Heart right ventricle (tissue), 16 donors: Measurements from ENCODE around the gene NEU3. TPM values are rescaled to one million over a fixed set of nuclear protein-coding genes. Genes with fewer than 3 reads are reported as not detected.

Experiments
- ATAC-seq, 8 donors: fragments of 200-7000 bp; cut with Tn5 transposase; one replicate each; pipeline ENCODE4 v1.9.1; 2020; ENCODE audit warnings: mild to moderate bottlenecking in 8 of 8, moderate library complexity in 8 of 8, moderate number of reproducible peaks in 1 of 8
- DNase-seq, 2 donors: peaks; one replicate each; pipeline ENCODE4 v3.0.0-alpha.2; 2020
- H3K27ac ChIP-seq, 10 donors: fragments of 200-600 bp; sonication (generic) in 2 of 10; one replicate each; pipeline versions ENCODE4 v1.5.0 to v1.8.0; 2020 to 2022; ENCODE audit warnings: mild to moderate bottlenecking in 3 of 10
- H3K27me3 ChIP-seq, 7 donors: fragments of 200-600 bp; one replicate each; pipeline ENCODE4 v1.8.0; 2021 to 2022; ENCODE audit warnings: mild to moderate bottlenecking in 2 of 7
- H3K36me3 ChIP-seq, 9 donors: fragments of 200-600 bp; sonication (generic) in 1 of 9; one replicate each; pipeline versions ENCODE4 v1.5.0 to v1.8.0; 2020 to 2022; ENCODE audit warnings: mild to moderate bottlenecking in 2 of 9
- H3K4me1 ChIP-seq, 9 donors: fragments of 200-600 bp; sonication (generic) in 1 of 9; one replicate each; pipeline versions ENCODE4 v1.5.0 to v1.8.0; 2020 to 2022; ENCODE audit warnings: mild to moderate bottlenecking in 4 of 9
- H3K4me3 ChIP-seq, 10 donors: fragments of 200-600 bp; sonication (generic) in 2 of 10; one replicate each; pipeline versions ENCODE4 v1.5.0 to v1.8.0; 2020 to 2022; ENCODE audit warnings: mild to moderate bottlenecking in 7 of 10, moderate library complexity in 2 of 10
- H3K9me3 ChIP-seq, 11 donors: fragments of 200-600 bp in 10 of 11; sonication (generic) in 2 of 11; one replicate each; pipeline versions ENCODE4 v1.5.0 to v1.8.0; 2013 to 2022; ENCODE audit warnings: mild to moderate bottlenecking in 2 of 11, control low read depth in 1 of 11, moderate library complexity in 1 of 11
- CTCF ChIP-seq, 9 donors: fragments of 200-600 bp; sonication (generic) in 2 of 9; IDR thresholded peaks; one replicate each; pipeline versions ENCODE4 v1.5.0 to v1.8.0; 2021 to 2022; ENCODE audit warnings: antibody characterized with exemption in 9 of 9, mild to moderate bottlenecking in 5 of 9, moderate library complexity in 1 of 9
- WGBS, 2 donors: extraction: QIAGEN DNeasy Blood & Tissue Kit; methylation state at CpG; one replicate each; pipeline ENCODE4 v1.1.7; 2013; ENCODE audit warnings: inconsistent platforms in 1 of 2; 5-methylcytosine and 5-hydroxymethylcytosine counted together
- intact Hi-C, 10 donors: fragments of 100-400 bp; cut with DNase I; formaldehyde crosslinking; loops; one replicate each; pipeline versions ENCODE4 v1.11.1 to v1.14.2; 2022
- polyA plus RNA-seq, 2 donors: library from polyadenylated mRNA; stranded (reverse); fragments of 200-250 nt; gene quantifications; one replicate each; pipeline ENCODE4 v1.2.3, GENCODE V29; 2013
- total RNA-seq, 10 donors: library from RNA; stranded (reverse); fragmentation: NEBNext Ultra II Directional in 3 of 10; extraction: Animal tissue kit (Norgen Biotek cat#: 25700) in 3 of 10; gene quantifications; one replicate each; pipeline versions ENCODE4 v1.2.1 to v1.2.4, GENCODE V29; 2021 to 2023
- donor health status: Arrhythmogenic right ventricular cardiomyopathy.
- donor health status: ischemic (EF 13 %, LVEDD 7.1; RV severe dilation, severe dysfunction).
- donor health status: healthy with polysubstance abuse.
- donor health status: DM: no; HTN: yes; CAD: no.
- donor health status: DM: no; HTN: no; CAD: no.
- donor health status: ischemic (EF 25% LVEDD 6.9; RV normal size, moderate dysfunction).
- donor health status: ischemic (EF 25% LVEDD 5.7; RV mildly dilated, moderate dysfunction).
- donor health status: healthy.
- donor health status: DM: yes; HTN: yes; CAD: no.
- donor health status: Ischemic cardiomyopathy.
- donor health status: ischemic (EF 35%, LVEDD 5.7; RV mildly dilated, moderate dysfunction).
- donor health status: nonischemic (EF 11% LVEDD 7.7; RV severe dilation, severe dysfunction).
- donor health status: DM: yes; HTN: yes; CAD: no.
- donor health status: PGD.
- donor health status: ischemic (EF 29% LVEDD 5.4; RV normal size, mild dysfunction).
- donor health status: nonischemic (EF 23%, LVEDD 6.1; RV moderate dilation, normal function).

Gene NEU3
- total and polyA plus RNA-seq, 12 donors: 2.6 to 16.1 (median 9.2) TPM

- ATAC-seq (peak in 1 of 8 donors; percentile 10), DNase-seq (no peak)
- no peak for TF ChIP-seq CTCF (IDR thresholded peaks at IDR 0.05)
- intact Hi-C loops: loop anchor here in 6 of 10 donors (2.0 to 10.0 kb wide), 7 partner anchors 93 to 217 kb away; no protein-coding TSS in a partner anchor
- Histone ChIP-seq H3K9me3 (no peaks in the 10 kb centered on the region), H3K4me3 (no peak overlapping the region), H3K36me3 (no peaks in the 10 kb centered on the region), H3K4me1 (peaks cover 0 to 12% (median 0%) of the 10 kb centered on the region in 9 donors), H3K27me3 (no peaks in the 10 kb centered on the region), H3K27ac (no peak overlapping the region)
- WGBS, 2 donors: 43 to 62% methylated on average over 6 of the region's 6 CpGs
Observed at GRCh38 chr11:75029836-75030631, 41.3 kb downstream of the NEU3 start.

GRCh38 chr11:75031224-75031753, 42.6 kb downstream of the NEU3 start:
- Histone ChIP-seq H3K9me3 (no peaks in the 10 kb centered on the region), H3K27ac (peak overlapping the region in 1 of 10 donors; percentile 9), H3K36me3 (no peaks in the 10 kb centered on the region), H3K4me1 (peaks cover 0 to 12% (median 0%) of the 10 kb centered on the region in 9 donors), H3K27me3 (no peaks in the 10 kb centered on the region), H3K4me3 (no peak overlapping the region)
- intact Hi-C loops: loop anchor here in 4 of 10 donors (2.0 to 5.0 kb wide), 4 partner anchors 99 to 216 kb away; no protein-coding TSS in a partner anchor
- no peak for DNase-seq
- ATAC-seq: peak in 7 of 8 donors; percentile 32 to 76 (median 59)
- WGBS, 2 donors: 40 to 48% methylated on average over 4 of the region's 4 CpGs
- TF ChIP-seq CTCF (IDR thresholded peaks at IDR 0.05): no peak

GRCh38 chr11:75031771-75032549, 43.2 kb downstream of the NEU3 start:
- Histone ChIP-seq H3K27me3 (no peaks in the 10 kb centered on the region), H3K9me3 (no peaks in the 10 kb centered on the region), H3K4me1 (peaks cover 0 to 12% (median 0%) of the 10 kb centered on the region in 9 donors), H3K27ac (peak overlapping the region in 1 of 10 donors; percentile 9), H3K4me3 (no peak overlapping the region), H3K36me3 (no peaks in the 10 kb centered on the region)
- ATAC-seq (peak; percentile 63 to 82 (median 78)), DNase-seq (peak; percentile 70 to 74)
- peak; percentile 50 to 76 (median 72) for TF ChIP-seq CTCF (IDR thresholded peaks at IDR 0.05)
- intact Hi-C loops: loop anchor here (1.0 to 5.0 kb wide), 7 partner anchors 100 to 215 kb away; no protein-coding TSS in a partner anchor
- 62 to 69% methylated on average over 8 of the region's 8 CpGs for WGBS, 2 donors

- 83 to 85% methylated on average over 3 of the region's 3 CpGs for WGBS, 2 donors
- intact Hi-C loops: loop anchor here in 9 of 10 donors (1.0 to 5.0 kb wide), 7 partner anchors 100 to 215 kb away; no protein-coding TSS in a partner anchor
- no peaks in the 10 kb centered on the region for H3K27me3 ChIP-seq
Observed at GRCh38 chr11:75032550-75032935, 43.8 kb downstream of the NEU3 start.

More at GRCh38 chr11:75032550-75032935, 43.8 kb downstream of the NEU3 start:
- no peak for ATAC-seq
- Histone ChIP-seq H3K4me1 (peaks cover 0 to 12% (median 0%) of the 10 kb centered on the region in 9 donors), H3K27ac (no peak overlapping the region), H3K4me3 (no peak overlapping the region), H3K9me3 (no peaks in the 10 kb centered on the region), H3K36me3 (no peaks in the 10 kb centered on the region)
- no peak for TF ChIP-seq CTCF (IDR thresholded peaks at IDR 0.05)
- DNase-seq: no peak
